Muscle layer of colon (tissue), 2 donors: ENCODE results near the gene KRT78.

Source experiments
- H3K27ac ChIP-seq: one replicate; pipeline ENCODE4 v1.7.0; 2013; ENCODE audit warnings: low read depth, mild to moderate bottlenecking, low read length, moderate library complexity
- H3K27me3 ChIP-seq, 2 donors: one replicate each; pipeline ENCODE4 v1.7.0; 2013; ENCODE audit warnings: low read length in 2 of 2, mild to moderate bottlenecking in 2 of 2; ENCODE audit not compliant: insufficient read depth in 2 of 2, control insufficient read depth in 1 of 2
- H3K36me3 ChIP-seq: one replicate; pipeline ENCODE4 v1.7.0; 2013; ENCODE audit warnings: mild to moderate bottlenecking, low read length; ENCODE audit not compliant: insufficient read depth
- H3K4me1 ChIP-seq: one replicate; pipeline ENCODE4 v1.7.0; 2013; ENCODE audit warnings: mild to moderate bottlenecking, low read length; ENCODE audit not compliant: insufficient read depth
- H3K4me3 ChIP-seq, 2 donors: one replicate each; pipeline ENCODE4 v1.7.0; 2013; ENCODE audit warnings: low read length in 2 of 2, low read depth in 1 of 2, mild to moderate bottlenecking in 1 of 2, moderate library complexity in 1 of 2
- H3K9ac ChIP-seq: one replicate; pipeline ENCODE4 v1.7.0; 2013; ENCODE audit warnings: low read length
- H3K9me3 ChIP-seq: one replicate; pipeline ENCODE4 v1.7.0; 2013; ENCODE audit warnings: mild to moderate bottlenecking, low read length
- donor health status: abdominal sarcoma.
- donor health status: Adenocarcinoma of cecum.

The KRT78 gene

GRCh38 chr12:52819731-52820510 lies 28.9 kb downstream of the KRT78 start:
- H3K9ac ChIP-seq: no peak overlapping the region
- H3K36me3 ChIP-seq: no peaks in the 10 kb centered on the region
- no peak overlapping the region for H3K27ac ChIP-seq
- H3K27me3 ChIP-seq: peaks cover 0 to 6% of the 10 kb centered on the region in 2 donors
- H3K9me3 ChIP-seq: no peaks in the 10 kb centered on the region
- H3K4me3 ChIP-seq: no peak overlapping the region
- H3K4me1 ChIP-seq: no peaks in the 10 kb centered on the region

GRCh38 chr12:52818887-52819420 lies 29.8 kb downstream of the KRT78 start:
- peaks cover 0 to 6% of the 10 kb centered on the region in 2 donors for H3K27me3 ChIP-seq
- H3K36me3 ChIP-seq: no peaks in the 10 kb centered on the region
- no peaks in the 10 kb centered on the region for H3K9me3 ChIP-seq
- no peak overlapping the region for H3K4me3 ChIP-seq
- H3K4me1 ChIP-seq: no peaks in the 10 kb centered on the region
- H3K27ac ChIP-seq: no peak overlapping the region
- H3K9ac ChIP-seq: no peak overlapping the region

DNA sequence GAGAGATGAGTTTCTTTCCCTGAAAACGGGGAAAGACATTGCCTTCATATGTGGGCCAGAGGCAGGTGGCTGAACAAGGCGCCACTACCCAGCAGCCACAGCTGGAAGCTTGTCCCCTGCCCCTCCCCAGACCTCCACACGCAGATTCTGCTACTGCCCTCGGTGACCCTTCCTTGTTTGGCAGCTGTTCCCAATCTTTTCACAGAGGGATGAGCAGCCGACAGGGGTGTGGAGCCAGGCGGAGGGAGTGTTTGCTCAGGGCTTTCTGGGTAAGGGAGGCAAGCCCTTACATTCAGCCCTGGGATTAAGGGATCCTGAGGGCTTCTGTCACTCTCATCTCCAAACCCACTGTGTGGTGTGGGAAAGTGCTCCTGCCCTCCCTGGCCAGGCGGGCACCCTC lies 30.4 kb downstream of the KRT78 start:
- Histone ChIP-seq H3K4me3 (no peak overlapping the region), H3K27ac (no peak overlapping the region), H3K4me1 (no peaks in the 10 kb centered on the region), H3K27me3 (peaks cover 0 to 6% of the 10 kb centered on the region in 2 donors), H3K9ac (no peak overlapping the region), H3K36me3 (no peaks in the 10 kb centered on the region), H3K9me3 (no peaks in the 10 kb centered on the region)

DNA sequence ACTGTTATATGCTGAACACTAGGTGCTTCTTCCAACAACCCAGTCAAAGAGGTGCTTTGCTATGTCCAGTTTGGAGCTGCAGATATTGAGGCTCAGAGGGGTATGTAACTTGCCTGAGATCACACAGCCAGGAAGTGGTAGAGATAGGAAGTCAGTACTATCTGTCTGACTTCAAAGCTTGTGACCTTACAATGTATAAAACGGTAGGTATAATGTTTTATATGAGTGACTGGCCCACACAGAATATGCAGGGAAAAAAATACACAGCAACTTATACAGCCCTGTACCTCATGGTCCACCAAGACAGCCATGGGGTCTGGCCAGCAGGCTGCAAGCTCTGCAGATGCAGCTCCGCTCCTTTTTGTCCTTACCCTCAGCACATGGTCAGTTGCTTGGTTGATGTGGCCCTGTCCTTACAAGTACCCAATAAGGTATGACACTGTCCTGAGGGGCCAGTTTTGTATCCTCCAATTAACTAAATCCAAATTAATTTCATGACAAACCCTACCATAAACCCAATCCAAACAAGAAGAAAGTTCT lies 31.0 kb downstream of the KRT78 start:
- Histone ChIP-seq H3K9ac (no peak overlapping the region), H3K4me1 (no peaks in the 10 kb centered on the region), H3K27ac (no peak overlapping the region), H3K36me3 (no peaks in the 10 kb centered on the region), H3K4me3 (no peak overlapping the region), H3K9me3 (no peaks in the 10 kb centered on the region), H3K27me3 (peaks cover 0 to 6% of the 10 kb centered on the region in 2 donors)

DNA sequence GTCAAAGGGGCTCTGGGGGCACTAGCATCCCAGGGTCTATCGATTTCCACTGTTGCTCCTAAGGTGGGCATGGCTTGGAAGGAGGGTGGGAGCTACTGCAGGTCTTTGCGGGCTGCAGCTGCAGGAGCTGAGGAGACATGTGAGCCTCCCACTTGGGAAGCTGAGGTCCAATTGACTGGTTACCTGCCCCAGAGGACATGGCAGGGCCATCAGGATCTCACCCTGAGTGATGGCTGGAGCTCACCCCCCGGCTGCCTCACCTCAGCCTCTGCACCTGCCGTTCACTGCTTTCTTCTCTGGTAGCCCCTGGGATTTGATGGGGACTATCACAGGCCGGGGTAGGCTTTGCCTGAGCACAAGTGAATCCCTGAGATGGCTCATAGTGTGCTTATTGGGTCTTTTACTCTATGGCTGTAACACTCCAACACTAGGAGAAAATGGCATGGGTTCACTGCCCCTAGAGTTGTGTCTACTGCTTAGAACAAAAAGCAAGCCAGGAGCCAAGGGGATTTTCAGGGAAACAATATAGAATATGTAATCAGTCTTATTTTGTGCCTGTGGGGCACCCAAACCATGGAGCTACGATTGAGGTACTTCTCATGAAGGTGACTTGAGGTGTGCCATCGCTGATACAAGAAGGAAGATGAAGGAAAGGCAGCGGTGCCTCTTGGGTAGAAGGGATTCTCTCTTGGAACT lies 31.6 kb downstream of the KRT78 start:
- Histone ChIP-seq H3K9me3 (no peaks in the 10 kb centered on the region), H3K27me3 (peaks cover 0 to 6% of the 10 kb centered on the region in 2 donors), H3K36me3 (no peaks in the 10 kb centered on the region), H3K9ac (no peak overlapping the region), H3K27ac (no peak overlapping the region), H3K4me3 (no peak overlapping the region), H3K4me1 (no peaks in the 10 kb centered on the region)

GRCh38 chr12:52815676-52816588 lies 32.9 kb downstream of the KRT78 start:
- peaks cover 0 to 6% of the 10 kb centered on the region in 2 donors for H3K27me3 ChIP-seq
- H3K4me1 ChIP-seq: no peaks in the 10 kb centered on the region
- no peak overlapping the region for H3K4me3 ChIP-seq
- no peak overlapping the region for H3K9ac ChIP-seq
- H3K27ac ChIP-seq: no peak overlapping the region
- H3K9me3 ChIP-seq: no peaks in the 10 kb centered on the region
- H3K36me3 ChIP-seq: no peaks in the 10 kb centered on the region

GRCh38 chr12:52815161-52815560 lies 33.6 kb downstream of the KRT78 start:
- peaks cover 0 to 6% of the 10 kb centered on the region in 2 donors for H3K27me3 ChIP-seq
- no peaks in the 10 kb centered on the region for H3K9me3 ChIP-seq
- H3K9ac ChIP-seq: no peak overlapping the region
- no peak overlapping the region for H3K27ac ChIP-seq
- H3K36me3 ChIP-seq: no peaks in the 10 kb centered on the region
- no peaks in the 10 kb centered on the region for H3K4me1 ChIP-seq
- H3K4me3 ChIP-seq: no peak overlapping the region

DNA sequence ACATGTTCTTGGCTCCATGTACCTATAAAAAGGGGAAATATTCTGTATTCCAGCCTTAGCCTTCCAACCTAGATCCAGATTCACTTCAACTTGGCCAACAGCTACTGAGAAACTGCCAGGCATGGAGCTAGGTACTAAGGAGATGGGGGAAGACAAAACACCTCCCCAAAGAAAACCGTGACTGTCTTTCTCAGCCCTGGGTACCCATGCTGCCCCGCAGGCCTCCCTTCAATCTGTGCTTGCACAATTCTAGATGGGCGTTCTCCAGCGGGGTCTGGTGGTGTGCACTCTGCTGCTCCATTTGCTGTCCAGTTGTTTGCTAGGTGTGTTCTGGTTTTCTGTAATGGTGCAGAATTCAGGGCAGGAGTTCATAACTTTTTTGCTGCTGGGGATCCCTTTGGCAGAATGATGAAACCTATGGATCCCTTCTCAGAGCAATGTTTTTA lies 34.1 kb downstream of the KRT78 start:
- H3K4me3 ChIP-seq: no peak overlapping the region
- no peaks in the 10 kb centered on the region for H3K36me3 ChIP-seq
- H3K9me3 ChIP-seq: no peaks in the 10 kb centered on the region
- no peak overlapping the region for H3K27ac ChIP-seq
- H3K9ac ChIP-seq: no peak overlapping the region
- peaks cover 0 to 6% of the 10 kb centered on the region in 2 donors for H3K27me3 ChIP-seq
- no peaks in the 10 kb centered on the region for H3K4me1 ChIP-seq

DNA sequence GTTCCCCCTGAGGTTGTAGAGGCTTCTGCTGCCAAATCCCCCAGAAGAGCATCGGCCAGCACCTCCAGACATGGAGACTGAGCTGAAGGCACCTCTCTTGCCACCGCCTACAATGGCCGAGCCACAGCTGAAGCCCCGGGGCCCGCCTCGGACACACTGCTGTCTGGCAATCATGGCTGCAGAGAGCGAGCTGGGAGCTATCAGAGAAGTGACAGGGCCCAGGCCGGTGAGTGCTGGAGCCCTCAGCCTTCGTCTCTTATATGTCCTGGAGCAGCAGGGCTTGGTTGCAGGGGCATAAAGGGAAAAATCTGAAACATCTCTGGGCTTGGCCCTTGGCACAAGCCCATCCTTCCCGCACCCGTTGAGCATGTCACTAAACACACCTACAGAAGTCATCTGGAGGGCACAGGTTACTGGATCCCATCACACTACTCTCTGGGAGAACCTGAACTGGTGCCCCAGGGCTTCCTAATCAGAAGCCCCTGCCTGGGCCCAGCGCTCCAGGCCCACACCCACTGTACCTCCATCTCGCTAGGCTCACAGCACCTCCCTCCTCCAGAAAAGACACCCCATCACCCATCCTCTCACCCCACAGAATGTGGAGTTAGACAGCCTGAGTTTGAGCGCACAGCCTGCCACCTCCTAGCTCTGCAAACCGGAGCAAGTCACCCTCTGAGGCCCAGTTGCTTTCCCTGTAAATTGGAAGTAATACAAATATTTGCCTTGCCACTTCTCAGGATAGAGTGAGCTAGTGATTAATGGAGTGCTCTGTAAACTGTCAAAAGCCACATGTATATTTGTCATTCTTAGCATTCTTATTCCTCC lies 34.7 kb downstream of the KRT78 start, which contains the start of gene KRT4:
Gene KRT4 (minus strand): TSS at position 232 of the 825 bp plus-strand sequence. CDS start 58 bp downstream, at position 174.
- Histone ChIP-seq H3K36me3 (no peaks in the 10 kb centered on the region), H3K9me3 (no peaks in the 10 kb centered on the region), H3K9ac (no peak within 1 kb of the TSS), H3K4me1 (no peaks in the 10 kb centered on the region), H3K27ac (no peak within 1 kb of the TSS), H3K4me3 (no peak within 1 kb of the TSS), H3K27me3 (peaks cover 0 to 6% of the 10 kb centered on the region in 2 donors)

- Histone ChIP-seq H3K4me3 (no peak overlapping the region), H3K9me3 (no peaks in the 10 kb centered on the region), H3K27me3 (no peaks in the 10 kb centered on the region), H3K36me3 (no peaks in the 10 kb centered on the region), H3K4me1 (no peaks in the 10 kb centered on the region), H3K27ac (no peak overlapping the region), H3K9ac (no peak overlapping the region)
Observed at GRCh38 chr12:52813203-52813819, 35.5 kb downstream of the KRT78 start.
